Gastroesophageal sphincter (tissue), 4 donors: ENCODE measurements around the gene PTPRE. TPM values are rescaled to one million over a fixed set of nuclear protein-coding genes. Genes with fewer than 3 reads are reported as not detected.

Source experiments
- ATAC-seq: fragments of 150-250 bp; one replicate; pipeline ENCODE4 v1.9.1; 2016; ENCODE audit warnings: mild to moderate bottlenecking, moderate library complexity
- H3K27ac ChIP-seq, 4 donors: fragments of 200-600 bp; sonication (generic) in 3 of 4; 1 replicate in 3 of 4; 2 replicates in 1 of 4; pipeline ENCODE4 v1.5.1; 2016 to 2019
- H3K27me3 ChIP-seq: fragments of 200-600 bp; sonication (generic); one replicate; pipeline ENCODE4 v1.5.1; 2019
- H3K36me3 ChIP-seq, 2 donors: fragments of 200-600 bp; sonication (generic); one replicate each; pipeline ENCODE4 v1.5.1; 2019; ENCODE audit warnings: control low read depth in 1 of 2
- H3K4me1 ChIP-seq, 3 donors: fragments of 200-600 bp; sonication (generic); 1 replicate in 2 of 3; 2 replicates in 1 of 3; pipeline ENCODE4 v1.5.1; 2016 to 2019; ENCODE audit warnings: control low read depth in 2 of 3
- H3K4me3 ChIP-seq, 2 donors: fragments of 200-600 bp; sonication (generic); one replicate each; pipeline ENCODE4 v1.5.1; 2019; ENCODE audit warnings: mild to moderate bottlenecking in 1 of 2, moderate library complexity in 1 of 2
- H3K9me3 ChIP-seq, 3 donors: fragments of 200-600 bp; sonication (generic); one replicate each; pipeline ENCODE4 v1.5.1; 2017 to 2019; ENCODE audit warnings: control low read depth in 2 of 3
- CTCF ChIP-seq, 4 experiments: fragments of 200-600 bp in 2 of 4; fragments of 450-650 bp in 2 of 4; sonication (generic) in 1 of 4; IDR thresholded peaks; one replicate each; pipeline ENCODE4 v1.5.1; 2017 to 2019; ENCODE audit warnings: antibody characterized with exemption in 4 of 4, mild to moderate bottlenecking in 2 of 4, moderate library complexity in 2 of 4
- EP300 ChIP-seq: sonication (generic); formaldehyde crosslinking; IDR thresholded peaks from one replicate; pipeline ENCODE4 v1.6.1; 2017; ENCODE audit warnings: antibody characterized with exemption, mild to moderate bottlenecking
- POLR2A ChIP-seq, 2 donors: fragments of 450-650 bp; IDR thresholded peaks; one replicate each; pipeline ENCODE4 v1.6.1; 2017; ENCODE audit warnings: antibody characterized with exemption in 2 of 2, mild to moderate bottlenecking in 2 of 2, moderate library complexity in 1 of 2
- POLR2AphosphoS5 ChIP-seq: sonication (generic); formaldehyde crosslinking; IDR thresholded peaks from one replicate; pipeline ENCODE4 v1.6.1; 2017; ENCODE audit warnings: antibody characterized with exemption
- WGBS, 2 donors: methylation state at CpG; one replicate each; pipeline ENCODE4 v1.1.5; 2018; ENCODE audit warnings: low coverage in 1 of 2; 5-methylcytosine and 5-hydroxymethylcytosine counted together
- total RNA-seq, 4 donors: library from RNA; depleted of rRNA; stranded (reverse); fragments of >200 nt; gene quantifications; one replicate each; pipeline ENCODE4 v1.1.0, GENCODE V29; 2016

Gene PTPRE
- total RNA-seq, 4 donors from 2014 or later, result 6.4 to 16.4 (median 8.5) TPM

- Histone ChIP-seq H3K4me3 (no peak overlapping the region), H3K9me3 (peaks cover 0 to 14% (median 0%) of the 10 kb centered on the region in 3 donors), H3K27ac (no peak overlapping the region), H3K27me3 (peaks cover 31% of the 10 kb centered on the region), H3K4me1 (no peaks in the 10 kb centered on the region), H3K36me3 (no peaks in the 10 kb centered on the region)
- no peak for ATAC-seq
- WGBS, 2 donors, result 73 to 91% methylated on average over 5 to 8 of the region's 11 CpGs
- TF ChIP-seq EP300 (no peak), CTCF (IDR thresholded peaks at IDR 0.05) (no peak), POLR2AphosphoS5 (no peak), POLR2A (IDR thresholded peaks at IDR 0.05) (no peak)
These were observed 32.9 kb upstream of the PTPRE start for GRCh38 chr10:127873901-127874470.

DNA sequence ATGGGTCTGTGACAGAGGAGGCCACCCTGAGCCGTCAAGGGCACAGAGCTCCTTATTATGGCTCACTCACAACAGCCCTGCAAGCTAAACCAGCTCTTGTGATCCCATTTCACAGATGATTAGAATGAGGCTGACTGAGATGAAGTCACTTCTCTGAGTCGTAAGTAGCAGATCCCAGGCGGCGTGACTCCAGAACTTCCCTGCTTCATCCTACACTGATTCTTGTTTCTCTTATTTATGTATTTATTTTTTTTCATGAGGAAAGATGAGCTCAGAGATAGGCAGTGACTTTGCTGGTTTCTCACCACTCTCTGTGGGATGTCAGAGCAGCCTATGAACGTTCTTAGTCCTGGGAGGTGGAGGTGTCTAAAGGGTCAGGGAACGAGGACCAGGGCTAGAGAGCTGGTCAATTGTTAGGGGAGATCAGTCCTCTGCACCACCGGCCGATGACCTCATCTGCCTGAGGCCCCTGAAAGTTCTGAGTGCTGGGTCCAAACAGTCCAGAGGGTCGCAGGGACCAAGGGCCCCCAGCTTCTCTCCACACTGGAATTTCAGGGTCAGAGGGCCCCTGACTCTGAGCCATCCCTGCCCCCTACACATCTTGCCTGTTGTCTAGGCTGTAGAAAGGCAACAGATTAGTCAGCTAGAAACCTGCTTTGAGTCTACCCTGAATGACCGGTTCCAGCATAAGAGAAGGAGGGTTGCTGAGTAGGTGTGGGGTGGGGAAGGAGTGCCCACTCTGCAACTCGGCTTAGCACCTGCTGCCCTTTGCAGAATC is 32.0 kb upstream of the PTPRE start:
- 88% methylated on average over 9 of the region's 11 CpGs; no CpG with 5 or more reads in 1 of the 2 donors for WGBS, 2 donors

DNA sequence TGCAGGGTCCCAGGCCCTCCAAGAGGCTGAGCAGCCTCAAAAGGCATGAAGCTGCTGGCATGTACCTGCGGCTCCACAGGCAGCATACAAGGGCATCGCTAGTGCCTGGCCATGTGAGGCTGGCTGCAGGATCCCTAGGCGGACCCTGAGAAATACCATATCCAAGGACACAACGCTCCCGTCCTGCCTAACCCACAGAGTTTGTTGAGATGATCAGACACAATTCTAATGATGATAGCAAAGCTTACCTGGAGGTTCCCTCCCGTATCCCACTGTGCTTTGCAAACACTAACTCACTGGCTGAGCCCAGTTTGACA is 31.5 kb upstream of the PTPRE start:
- Histone ChIP-seq H3K4me3 (no peak overlapping the region), H3K4me1 (no peaks in the 10 kb centered on the region), H3K36me3 (no peaks in the 10 kb centered on the region), H3K27me3 (peaks cover 30% of the 10 kb centered on the region), H3K9me3 (peaks cover 0 to 2% (median 0%) of the 10 kb centered on the region in 3 donors), H3K27ac (no peak overlapping the region)
- ATAC-seq, result no peak
- TF ChIP-seq CTCF (IDR thresholded peaks at IDR 0.05), result no peak
- TF ChIP-seq POLR2A (IDR thresholded peaks at IDR 0.05), result no peak
- TF ChIP-seq POLR2AphosphoS5, result no peak
- TF ChIP-seq EP300, result no peak
- WGBS, 2 donors, result 78 to 90% methylated on average over 2 to 3 of the region's 6 CpGs

More for the DNA sequence above, 32.0 kb upstream of the PTPRE start:
- H3K27me3 ChIP-seq, result peaks cover 31% of the 10 kb centered on the region
- H3K36me3 ChIP-seq, result no peaks in the 10 kb centered on the region
- H3K4me1 ChIP-seq, result no peaks in the 10 kb centered on the region
- H3K9me3 ChIP-seq, result peaks cover 0 to 6% (median 0%) of the 10 kb centered on the region in 3 donors
- TF ChIP-seq CTCF (IDR thresholded peaks at IDR 0.05) (no peak), POLR2AphosphoS5 (no peak), EP300 (no peak), POLR2A (IDR thresholded peaks at IDR 0.05) (no peak)
- ATAC-seq, result no peak
- no peak overlapping the region for H3K27ac ChIP-seq
- H3K4me3 ChIP-seq, result no peak overlapping the region

GRCh38 chr10:127875916-127876315 is 31.0 kb upstream of the PTPRE start:
- H3K9me3 ChIP-seq, result no peaks in the 10 kb centered on the region
- H3K27ac ChIP-seq, result no peak overlapping the region
- TF ChIP-seq POLR2AphosphoS5 (no peak), EP300 (no peak), POLR2A (IDR thresholded peaks at IDR 0.05) (no peak), CTCF (IDR thresholded peaks at IDR 0.05) (no peak)
- peaks cover 25% of the 10 kb centered on the region for H3K27me3 ChIP-seq
- H3K4me3 ChIP-seq, result no peak overlapping the region
- ATAC-seq, result no peak
- no peaks in the 10 kb centered on the region for H3K36me3 ChIP-seq
- WGBS, 2 donors, result 84 to 89% methylated on average over 5 of the region's 5 CpGs
- H3K4me1 ChIP-seq, result no peaks in the 10 kb centered on the region

DNA sequence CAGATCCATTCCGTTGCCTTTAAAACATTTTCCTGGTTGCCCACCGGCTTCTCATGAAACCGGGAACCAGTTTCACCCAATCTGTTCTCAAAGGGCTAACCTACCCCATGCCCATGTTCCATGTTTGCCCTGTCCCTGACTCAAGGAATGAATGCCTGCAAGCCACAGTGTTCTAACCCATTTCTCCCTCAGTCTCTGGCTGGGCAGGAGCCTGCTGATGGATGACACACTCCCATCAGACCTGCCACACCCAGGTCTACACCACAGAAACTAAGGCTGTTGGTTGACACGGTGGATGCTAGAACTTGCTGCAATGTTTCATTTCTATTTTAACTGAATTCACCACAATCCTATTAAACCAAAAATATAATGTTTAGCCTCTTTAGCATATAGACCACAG is 29.8 kb upstream of the PTPRE start:
- Histone ChIP-seq H3K9me3 (no peaks in the 10 kb centered on the region), H3K4me3 (no peak overlapping the region), H3K4me1 (no peaks in the 10 kb centered on the region), H3K36me3 (no peaks in the 10 kb centered on the region), H3K27ac (no peak overlapping the region), H3K27me3 (peaks cover 13% of the 10 kb centered on the region)
- TF ChIP-seq EP300 (no peak), CTCF (IDR thresholded peaks at IDR 0.05) (no peak), POLR2AphosphoS5 (no peak), POLR2A (IDR thresholded peaks at IDR 0.05) (no peak)
- 93 to 100% methylated on average over 1 to 4 of the region's 4 CpGs for WGBS, 2 donors
- no peak for ATAC-seq
